K562 (cell line): ENCODE results near the gene TNFSF9. TPM values are rescaled to one million over a fixed set of nuclear protein-coding genes. Genes with fewer than 3 reads are reported as not detected.
A peak's percentile ranks its signal among the peaks of the same experiment; 100 is the strongest.

Experiments used
- BRD9 ChIP-seq: fragments of 450-650 bp; IDR thresholded peaks from 2 replicates; pipeline ENCODE4 v1.6.1; 2018; ENCODE audit warnings: low read depth; ENCODE audit not compliant: partially characterized antibody
- CHD1 ChIP-seq: fragments of 200-600 bp; sonication (generic); IDR thresholded peaks from one replicate; pipeline ENCODE4 v1.6.1; 2012; ENCODE audit warnings: mild to moderate bottlenecking, moderate library complexity, low read length, inconsistent platforms
- ELF2 ChIP-seq: fragments of 250-450 bp; sonication (Bioruptor Pico); IDR thresholded peaks from 2 replicates; pipeline ENCODE4 v1.5.0; 2021; ENCODE audit warnings: mild to moderate bottlenecking
- ERF ChIP-seq: fragments of 450-650 bp; formaldehyde crosslinking; IDR thresholded peaks from 2 replicates; pipeline ENCODE4 v1.4.0; 2020; ENCODE audit warnings: mild to moderate bottlenecking, mixed read lengths
- EWSR1 ChIP-seq: fragments of 450-650 bp; IDR thresholded peaks from 2 replicates; pipeline ENCODE4 v1.6.1; 2018; ENCODE audit warnings: borderline replicate concordance, mild to moderate bottlenecking, low read depth, moderate library complexity; ENCODE audit not compliant: partially characterized antibody
- HOMEZ ChIP-seq: fragments of 250-450 bp; sonication (Bioruptor Pico); IDR thresholded peaks from 2 replicates; pipeline ENCODE4 v1.4.0; 2020; ENCODE audit warnings: mild to moderate bottlenecking, moderate library complexity
- HSF4 ChIP-seq: fragments of 250-450 bp; sonication (Bioruptor Pico); IDR thresholded peaks from 2 replicates; pipeline ENCODE4 v2.1.2; 2022; ENCODE audit warnings: mild to moderate bottlenecking, moderate library complexity, borderline replicate concordance
- JUND ChIP-seq, 2 experiments: IDR thresholded peaks; 2 replicates in 1 of 2; 3 replicates in 1 of 2; pipeline ENCODE4 v1.6.1; 2011; ENCODE audit warnings: borderline replicate concordance in 2 of 2, low read depth in 2 of 2, low read length in 2 of 2, improper control_type of control experiment in 1 of 2, missing biosample characterization in 1 of 2, missing genetic modification characterization in 1 of 2, missing genetic modification reagents in 1 of 2
- MBD2 ChIP-seq: sonication (generic); IDR thresholded peaks from 2 replicates; pipeline ENCODE4 v1.6.1; 2016; ENCODE audit warnings: low read depth, borderline replicate concordance
- MCM7 ChIP-seq, 2 experiments: fragments of 450-650 bp; IDR thresholded peaks; 2 replicates each; pipeline ENCODE4 v1.6.1; 2016 to 2018
- MNT ChIP-seq, 2 experiments: fragments of 450-650 bp; conservative IDR thresholded peaks; 2 replicates each; pipeline ENCODE4 v1.6.1; 2017; ENCODE audit warnings: mild to moderate bottlenecking in 2 of 2, moderate library complexity in 2 of 2
- NR2C1 ChIP-seq, 2 experiments: fragments of 450-650 bp; IDR thresholded peaks; 2 replicates each; pipeline ENCODE4 v1.6.1; 2017; ENCODE audit warnings: mild to moderate bottlenecking in 2 of 2, antibody characterized with exemption in 1 of 2, inconsistent platforms in 1 of 2, missing compliant biosample characterization in 1 of 2, missing genetic modification characterization in 1 of 2
- PHB ChIP-seq: fragments of 250-450 bp; sonication (Bioruptor Pico); IDR thresholded peaks from 2 replicates; pipeline ENCODE4 v1.5.0; 2021
- RCOR1 ChIP-seq, 2 experiments: IDR thresholded peaks; 2 replicates each; pipeline ENCODE4 v1.6.1; 2012; ENCODE audit warnings: low read depth in 2 of 2, low read length in 2 of 2, borderline replicate concordance in 1 of 2, improper control_type of control experiment in 1 of 2
- RNF2 ChIP-seq: sonication (generic); IDR thresholded peaks from 2 replicates; pipeline ENCODE4 v1.6.1; 2016
- THRAP3 ChIP-seq: fragments of 450-650 bp; IDR thresholded peaks from 2 replicates; pipeline ENCODE4 v1.6.1; 2016; ENCODE audit warnings: mild to moderate bottlenecking, inconsistent platforms, borderline replicate concordance
- ZBED1 ChIP-seq: IDR thresholded peaks from 2 replicates; pipeline ENCODE4 v1.6.1; 2014
- ZBTB43 ChIP-seq: sonication (generic); formaldehyde crosslinking; IDR thresholded peaks from 2 replicates; pipeline ENCODE4 v1.8.0; 2023; ENCODE audit warnings: mild to moderate bottlenecking, missing genetic modification reagents
- ZNF143 ChIP-seq: sonication (generic); formaldehyde crosslinking; IDR thresholded peaks from 2 replicates; pipeline ENCODE4 v1.9.0; 2022; ENCODE audit warnings: mild to moderate bottlenecking, missing genetic modification reagents
- ZNF212 ChIP-seq: fragments of 450-650 bp; formaldehyde crosslinking; IDR thresholded peaks from 2 replicates; pipeline ENCODE4 v1.4.0; 2020; ENCODE audit warnings: mild to moderate bottlenecking
- ZNF239 ChIP-seq: fragments of 250-450 bp; sonication (Bioruptor Pico); IDR thresholded peaks from 2 replicates; pipeline ENCODE4 v1.4.0; 2020; ENCODE audit warnings: mild to moderate bottlenecking
- ZNF431 ChIP-seq: sonication (generic); formaldehyde crosslinking; IDR thresholded peaks from 2 replicates; pipeline ENCODE4 v1.8.0; 2022; ENCODE audit warnings: mild to moderate bottlenecking, missing genetic modification reagents
- ZNF717 ChIP-seq: fragments of 250-450 bp; sonication (Bioruptor Pico); IDR thresholded peaks from 2 replicates; pipeline ENCODE4 v1.5.0; 2021
- ZNF75A ChIP-seq: fragments of 450-650 bp; formaldehyde crosslinking; IDR thresholded peaks from 2 replicates; pipeline ENCODE4 v1.4.0; 2020; ENCODE audit warnings: mild to moderate bottlenecking
- polyA plus RNA-seq, 8 experiments: library from polyadenylated mRNA; depleted of rRNA in 4 of 8; stranded (reverse) in 5 of 8; unstranded in 3 of 8; fragments of >200 nt; fragmentation: Nextera tagmentation in 2 of 8; fragmentation: Illumina TruSeq in 1 of 8; extraction: Ambion mirVana in 2 of 8; extraction: Trizol in 1 of 8; gene quantifications; 2 replicates each; pipeline versions ENCODE4 v1.2.1 to v1.2.3, GENCODE V29; 2011 to 2014; ENCODE audit warnings: inconsistent platforms in 1 of 8, missing spikeins in 1 of 8
- total RNA-seq, 7 experiments: library from RNA; depleted of rRNA in 6 of 7; stranded (reverse); fragments of >200 nt in 6 of 7; fragmentation: Illumina TruSeq in 2 of 7; extraction: Trizol in 2 of 7; gene quantifications; 2 replicates each; pipeline versions ENCODE4 v1.2.1 to v1.2.3, GENCODE V29; 2011 to 2021; ENCODE audit warnings: low replicate concordance in 1 of 7

The TNFSF9 gene
- total and polyA plus RNA-seq, 9 of the 15 experiments (the other 6 are each of a cell fraction or from before 2014, with no cell fraction given) = 1.4 to 17.9 (median 6.5) TPM

GRCh38 chr19:6528544-6529121 lies 2.2 kb upstream of the TNFSF9 start (continued):
- TF ChIP-seq THRAP3 (no peak), MNT (conservative IDR thresholded peaks at IDR 0.05) (no peak), ZNF431 (no peak), CHD1 (no peak), ZNF212 (CRISPR knock-in tag) (no peak), RNF2 (no peak; the same call in 1 of the 2 replicates), HOMEZ (no peak), MCM7 (IDR thresholded peaks at IDR 0.05) (no peak), JUND (IDR thresholded peaks at IDR 0.05; ENCODE audit: borderline replicate concordance, low read depth, low read length) (0 out of 2 replicates have a peak, but pooled peaks have one; percentile 12), JUND (tag; IDR thresholded peaks at IDR 0.05; ENCODE audit: borderline replicate concordance, low read depth, low read length) (no peak; the same call in 2 of the 3 replicates), EWSR1 (no peak), HSF4 (CRISPR knock-in tag) (no peak), ZNF717 (CRISPR knock-in tag) (no peak), ZNF239 (CRISPR knock-in tag) (no peak), ZNF75A (CRISPR knock-in tag) (no peak), ELF2 (CRISPR knock-in tag) (no peak), PHB (CRISPR knock-in tag) (no peak), ZBTB43 (CRISPR knock-in tag) (no peak), RCOR1 (IDR thresholded peaks at IDR 0.05; ENCODE audit: borderline replicate concordance in 1 of 2, low read depth in 2 of 2, low read length in 2 of 2) (peak in 1 of 2 experiments; percentile 56; a peak in 2 of 4 replicates), ERF (no peak), MBD2 (no peak), ZBED1 (no peak), BRD9 (no peak), NR2C1 (IDR thresholded peaks at IDR 0.05) (peak; percentile 51; the same call in 1 of the 2 replicates), NR2C1 (tag; IDR thresholded peaks at IDR 0.05) (peak; percentile 63), ZNF143 (CRISPR knock-in tag) (no peak)
